CD4-positive, alpha-beta T cell treated with Interleukin-6 for 4 hours (primary cell): ENCODE measurements around the gene RASAL1.
A peak's percentile ranks its signal among the peaks of the same experiment; 100 is the strongest.

Experiments used
- DNase-seq: peaks from one replicate; pipeline ENCODE4 v3.0.0-alpha.2; 2020; ENCODE audit warnings: mixed read lengths

Gene RASAL1

GRCh38 chr12:113114447-113115178 lies 20.9 kb downstream of the RASAL1 start:
- DNase-seq, result no peak

GRCh38 chr12:113113397-113113796 lies 22.2 kb downstream of the RASAL1 start:
- no peak for DNase-seq

GRCh38 chr12:113112043-113112899 lies 23.3 kb downstream of the RASAL1 start:
- DNase-seq, result no peak

- no peak for DNase-seq
Measured at GRCh38 chr12:113111247-113111646, 24.3 kb downstream of the RASAL1 start.

GRCh38 chr12:113109872-113110599 lies 25.5 kb downstream of the RASAL1 start:
- no peak for DNase-seq

- no peak for DNase-seq
Measured at GRCh38 chr12:113109360-113109759, 26.2 kb downstream of the RASAL1 start.

GRCh38 chr12:113108308-113108707 lies 27.3 kb downstream of the RASAL1 start:
- DNase-seq, result no peak

GRCh38 chr12:113106361-113106760 lies 29.2 kb downstream of the RASAL1 start:
- no peak for DNase-seq

GRCh38 chr12:113105606-113106271 lies 29.8 kb downstream of the RASAL1 start:
- no peak for DNase-seq

- no peak for DNase-seq
Measured at GRCh38 chr12:113104953-113105510, 30.5 kb downstream of the RASAL1 start.

GRCh38 chr12:113103756-113104450 lies 31.7 kb downstream of the RASAL1 start:
- peak; percentile 81 for DNase-seq

GRCh38 chr12:113102811-113103210 lies 32.8 kb downstream of the RASAL1 start:
- DNase-seq, result no peak

- DNase-seq, result no peak
Measured at GRCh38 chr12:113101751-113102150, 33.8 kb downstream of the RASAL1 start.

GRCh38 chr12:113099764-113100163 lies 35.8 kb downstream of the RASAL1 start:
- DNase-seq, result no peak

- DNase-seq, result no peak
Measured at GRCh38 chr12:113099364-113099763, 36.2 kb downstream of the RASAL1 start.

GRCh38 chr12:113098441-113099028 lies 37.0 kb downstream of the RASAL1 start:
- DNase-seq, result peak; percentile 78

- DNase-seq, result no peak
Measured at GRCh38 chr12:113097716-113098440, 37.7 kb downstream of the RASAL1 start.

GRCh38 chr12:113096675-113097461 lies 38.7 kb downstream of the RASAL1 start:
- DNase-seq, result no peak

- DNase-seq, result no peak
Measured at GRCh38 chr12:113095405-113095804, 40.2 kb downstream of the RASAL1 start.

- DNase-seq, result no peak
Measured at GRCh38 chr12:113094738-113095137, 40.8 kb downstream of the RASAL1 start.
